GM21526 (cell line): ENCODE measurements around the gene XRCC3.
"Not testable (repeated sequence)": the region's sequence is repeated elsewhere in the genome, so short reads cannot be mapped to it uniquely, and the experiment has no call there.

Experiments used
- ATAC-seq: cut with Tn5 transposase; IDR thresholded peaks from one replicate; pipeline ENCODE4 v1.9.1; 2021; ENCODE audit warnings: moderate library complexity; ENCODE audit not compliant: unreplicated experiment, low FRiP score

XRCC3 gene

DNA sequence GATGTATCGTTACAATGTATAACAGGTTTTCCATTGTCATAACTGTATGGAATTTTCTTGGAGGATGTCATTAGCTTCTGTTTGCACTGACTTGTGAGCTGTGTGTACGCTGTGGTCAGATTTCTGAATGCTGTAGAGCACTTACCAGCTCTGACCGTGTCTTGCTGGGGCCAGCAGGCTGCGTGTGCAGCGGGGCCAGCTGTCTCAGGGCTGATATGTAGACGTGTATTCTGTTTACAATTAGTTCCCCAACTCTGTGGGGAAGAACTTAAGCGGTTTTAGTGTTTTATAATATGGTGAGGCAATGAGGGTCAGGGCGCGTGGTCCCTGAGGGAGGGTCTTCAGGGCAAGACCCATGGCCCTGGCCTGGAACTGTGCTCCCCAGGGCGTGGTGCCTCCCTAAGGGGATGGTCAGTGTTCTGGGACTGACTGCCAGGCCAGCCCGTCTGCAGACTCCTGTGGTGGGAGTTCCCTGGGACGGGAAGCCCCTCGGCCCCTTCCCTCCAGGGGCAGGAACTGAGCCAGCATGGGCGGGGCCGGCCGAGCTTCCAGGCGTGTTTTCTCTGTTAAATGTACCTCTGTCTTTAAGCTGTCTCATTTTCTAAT, 18.7 kb downstream of the XRCC3 start:
- ATAC-seq, result no peak

DNA sequence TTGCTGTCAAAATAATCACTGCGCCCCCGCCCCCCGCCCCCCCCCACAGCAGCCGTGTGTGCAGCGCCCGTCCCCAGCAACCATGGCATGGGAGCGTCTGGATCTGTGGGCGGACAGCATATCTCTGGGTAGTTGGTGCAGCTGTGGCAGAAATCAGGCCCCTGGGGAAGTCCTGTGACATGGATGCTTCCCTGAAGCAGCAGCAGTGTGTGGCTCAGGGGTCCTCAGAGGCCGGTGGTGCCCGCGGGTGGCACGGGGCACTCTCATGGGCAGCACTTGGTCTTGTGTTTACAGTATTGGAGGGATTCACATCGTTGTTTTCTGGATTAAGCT, 19.2 kb downstream of the XRCC3 start:
- no peak for ATAC-seq

DNA sequence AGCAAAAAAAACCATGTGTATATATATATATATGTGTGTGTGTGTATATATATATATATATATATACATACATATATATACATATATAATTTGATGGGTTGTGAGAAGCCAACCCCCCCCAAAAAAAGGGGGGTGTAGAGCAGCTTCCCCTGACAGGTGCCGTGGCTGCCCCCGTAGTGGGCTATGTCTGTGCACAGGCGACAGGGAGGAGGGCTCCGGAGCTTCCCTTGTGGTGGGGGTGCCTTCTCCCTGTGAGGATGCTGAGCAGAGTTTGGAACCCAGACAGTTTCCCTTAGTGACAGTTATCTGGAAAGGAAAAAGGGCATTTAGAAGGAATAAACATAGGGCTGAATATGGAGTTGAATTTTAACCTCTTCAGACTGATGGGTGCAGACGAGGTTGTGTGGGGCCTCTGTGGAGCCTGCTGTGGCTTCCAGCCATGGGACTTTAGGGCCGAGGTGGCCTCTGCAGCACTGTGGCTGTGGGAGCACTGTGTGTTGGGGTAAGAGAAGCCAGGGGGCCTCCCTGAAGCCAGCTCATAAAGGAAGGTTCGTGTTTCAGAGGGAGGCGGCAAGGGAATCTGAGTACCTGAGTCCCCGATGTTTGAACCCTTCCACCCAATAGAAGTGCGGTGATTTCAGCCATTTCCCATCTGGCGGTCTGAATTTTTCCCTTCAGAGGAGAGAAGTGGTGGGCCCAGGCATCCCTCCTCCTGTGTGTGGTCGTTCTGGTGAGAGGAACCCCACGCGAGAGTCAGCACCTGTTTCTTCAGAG, 19.8 kb downstream of the XRCC3 start:
- no peak for ATAC-seq

DNA sequence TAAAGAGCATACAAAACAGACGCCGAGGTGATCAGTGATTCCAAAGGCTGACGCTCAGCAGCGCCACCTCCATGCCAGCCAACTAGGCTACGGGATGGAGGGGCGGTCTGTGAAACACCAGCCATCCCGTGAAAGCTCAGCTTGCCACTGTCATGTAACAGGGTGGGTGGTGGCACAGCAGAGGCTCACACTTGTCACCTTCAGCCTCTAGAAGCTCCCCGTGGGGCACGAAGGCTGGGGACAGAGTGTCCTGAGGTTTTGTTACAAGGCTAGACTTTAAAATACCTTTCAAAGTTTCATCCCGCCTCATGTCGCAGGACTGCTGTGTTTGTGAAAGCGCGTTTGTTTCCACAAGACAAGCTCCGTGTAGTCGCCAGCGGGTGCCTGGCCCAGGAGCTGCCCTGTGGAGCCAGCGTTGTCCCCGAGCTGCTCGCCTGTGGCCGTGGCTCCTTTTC, 20.7 kb downstream of the XRCC3 start:
- ATAC-seq, result no peak

DNA sequence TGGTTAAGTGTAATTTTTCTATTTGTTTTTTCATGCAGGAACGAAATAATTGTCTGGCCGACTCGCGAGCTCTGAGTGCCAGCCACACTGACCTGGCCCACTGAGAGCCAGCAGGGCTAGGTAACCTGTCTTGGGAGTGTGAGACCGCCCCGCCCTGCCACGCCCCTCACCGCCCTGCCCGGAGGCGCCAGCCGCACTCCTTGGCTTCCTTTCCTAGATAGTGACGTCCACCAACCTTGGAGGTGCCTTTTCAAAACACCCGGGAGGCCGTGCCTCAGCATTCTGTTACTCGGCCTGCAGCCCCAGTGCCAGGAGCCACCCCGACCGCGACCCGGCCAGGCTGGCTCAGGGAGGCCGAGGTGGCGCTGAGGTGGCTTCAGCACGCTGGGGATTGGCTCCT, 21.7 kb downstream of the XRCC3 start:
- no peak for ATAC-seq

DNA sequence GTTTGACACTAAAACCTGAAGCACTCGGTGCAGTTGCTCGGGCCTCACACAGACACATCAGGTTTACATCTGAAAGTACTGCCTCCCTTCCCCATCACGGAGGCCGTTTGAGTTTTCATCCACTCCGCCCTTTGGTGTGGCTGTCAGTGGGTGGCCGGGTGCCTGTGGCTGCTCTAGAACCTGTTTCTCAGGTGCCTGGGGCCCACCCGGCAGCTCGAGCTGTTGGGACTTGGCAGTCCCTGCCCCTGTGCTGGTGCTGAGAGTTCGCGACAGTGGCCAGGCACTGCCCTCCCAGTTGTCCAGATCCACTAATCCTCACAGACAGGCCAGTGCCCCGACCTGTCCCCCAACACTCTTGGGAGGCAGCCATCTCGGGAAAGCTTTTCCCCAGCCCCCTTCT, 22.4 kb downstream of the XRCC3 start:
- no peak for ATAC-seq

DNA sequence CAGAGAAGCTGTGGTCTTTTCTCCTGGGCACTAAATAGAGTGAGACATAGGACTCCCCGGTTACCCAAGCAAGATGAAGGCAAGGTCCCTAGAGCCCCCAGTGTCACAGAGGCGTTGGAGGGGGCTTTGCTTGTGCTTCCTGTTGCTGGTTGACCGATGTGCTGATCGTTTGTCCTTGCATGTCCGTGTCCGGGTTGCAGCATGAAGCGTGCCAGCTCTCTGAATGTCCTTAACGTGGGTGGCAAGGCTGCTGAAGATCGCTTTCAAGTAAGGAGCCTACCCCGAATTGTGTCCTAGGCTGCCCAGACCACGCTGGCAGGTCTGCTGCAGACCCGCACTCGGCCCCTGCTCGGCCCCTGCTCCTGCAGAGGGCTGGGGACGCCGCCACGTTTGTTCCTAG, 23.1 kb downstream of the XRCC3 start:
- ATAC-seq, result no peak

DNA sequence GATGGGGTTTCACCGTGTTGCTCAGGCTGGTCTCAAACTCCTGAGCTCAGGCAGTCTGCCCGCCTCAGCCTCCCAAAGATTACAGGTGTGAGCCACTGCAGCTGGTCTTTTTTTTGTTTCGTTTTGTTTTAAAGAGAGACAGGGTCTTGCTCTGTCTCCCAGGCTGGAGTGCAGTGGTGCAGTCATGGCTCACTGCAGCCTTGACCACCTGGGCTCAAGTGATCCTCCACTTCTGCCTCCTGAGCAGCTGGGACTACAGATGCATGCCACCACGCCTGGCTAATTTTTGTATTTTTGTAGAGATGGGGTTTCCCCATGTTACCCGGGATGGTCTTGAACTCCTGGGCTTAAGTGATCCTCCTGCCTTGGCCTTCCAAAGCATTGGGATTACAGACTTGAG, 23.6 kb downstream of the XRCC3 start:
- ATAC-seq, result not testable (repeated sequence)

DNA sequence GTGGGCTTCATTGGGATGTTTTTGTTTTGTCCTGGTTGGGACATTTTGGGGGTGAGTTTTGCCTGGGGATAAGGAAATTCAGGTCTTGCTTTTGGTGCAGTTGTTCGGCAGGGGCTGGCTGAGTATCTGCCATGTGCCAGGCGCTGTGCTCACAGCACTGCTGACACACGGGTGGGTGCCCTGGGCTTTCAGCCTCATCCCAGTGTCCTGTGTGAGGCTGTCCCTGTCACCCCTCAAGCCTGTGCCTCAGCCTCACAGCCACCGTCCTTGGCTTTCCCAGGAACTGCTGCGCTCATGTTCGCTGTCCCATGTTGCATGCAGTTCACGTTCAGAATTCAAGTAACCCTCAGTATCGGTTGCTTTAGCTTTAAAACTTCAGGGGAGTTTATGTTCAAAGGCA, 24.9 kb downstream of the XRCC3 start:
- ATAC-seq, result no peak

DNA sequence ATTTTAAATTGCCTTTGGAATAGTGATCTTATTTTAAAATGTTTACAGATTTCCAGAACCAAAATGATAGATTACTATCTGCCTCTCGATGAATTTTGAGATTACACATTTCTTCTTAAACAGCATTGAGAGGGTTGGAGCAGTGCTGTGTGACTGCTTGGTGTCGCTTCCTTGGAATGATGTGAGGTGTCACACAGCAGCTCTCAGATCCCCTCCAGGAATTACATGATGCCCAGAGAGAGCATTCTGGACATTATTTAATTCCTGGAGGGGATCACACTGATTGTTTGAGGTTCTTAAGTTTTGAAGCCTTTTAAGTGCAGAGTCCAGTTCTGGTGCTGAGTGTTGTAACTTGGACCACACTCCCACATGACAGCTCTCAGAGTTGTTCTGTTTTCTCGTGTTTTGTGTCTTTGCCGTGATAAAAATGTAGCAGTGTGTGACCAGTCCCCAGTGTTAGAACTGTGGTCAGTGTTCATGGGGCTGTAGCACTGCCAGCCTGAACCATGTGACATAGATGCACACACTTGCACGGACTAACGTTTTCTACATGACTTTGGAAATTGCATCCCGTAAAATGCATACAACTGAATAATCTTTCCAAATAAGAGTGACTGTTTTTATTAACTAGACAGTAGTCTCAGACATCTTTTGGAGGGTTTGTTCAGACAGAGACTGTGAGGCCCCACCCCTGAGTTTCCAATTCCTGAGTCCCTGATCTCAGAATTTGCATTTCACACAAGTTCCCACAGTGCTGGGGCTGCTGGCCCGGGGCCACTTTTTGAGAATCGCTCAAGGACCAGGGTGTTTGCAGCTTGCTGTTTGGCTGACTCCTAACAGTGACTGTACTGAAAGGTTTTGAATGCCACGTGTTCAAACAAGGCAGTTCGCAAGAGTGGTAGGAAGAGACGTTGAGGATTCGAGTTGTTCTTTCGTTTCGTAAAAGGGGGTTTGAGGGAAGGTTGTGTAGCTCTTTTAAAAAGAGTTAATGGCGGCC, 26.0 kb downstream of the XRCC3 start:
- peak; percentile 40 for ATAC-seq

DNA sequence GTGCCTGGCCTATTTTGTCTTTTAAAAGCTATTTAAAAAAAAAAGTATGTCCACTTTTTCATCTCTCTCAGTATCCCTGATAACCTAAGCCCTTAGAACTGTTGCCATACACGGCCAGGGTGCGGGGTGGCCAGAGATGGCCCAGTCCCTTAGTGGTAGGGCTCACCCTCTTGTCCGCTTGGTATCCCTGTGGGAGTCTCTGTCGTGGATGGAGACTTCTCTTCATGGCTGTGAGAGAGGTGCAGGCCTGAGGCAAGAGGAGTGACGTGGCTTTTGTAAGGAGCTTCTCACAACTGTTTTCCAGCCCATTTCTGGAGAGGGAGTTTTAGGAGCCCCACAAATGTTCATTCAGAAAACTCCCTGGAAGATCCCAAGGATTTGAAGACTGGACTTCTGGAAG, 26.8 kb downstream of the XRCC3 start:
- ATAC-seq, result no peak

DNA sequence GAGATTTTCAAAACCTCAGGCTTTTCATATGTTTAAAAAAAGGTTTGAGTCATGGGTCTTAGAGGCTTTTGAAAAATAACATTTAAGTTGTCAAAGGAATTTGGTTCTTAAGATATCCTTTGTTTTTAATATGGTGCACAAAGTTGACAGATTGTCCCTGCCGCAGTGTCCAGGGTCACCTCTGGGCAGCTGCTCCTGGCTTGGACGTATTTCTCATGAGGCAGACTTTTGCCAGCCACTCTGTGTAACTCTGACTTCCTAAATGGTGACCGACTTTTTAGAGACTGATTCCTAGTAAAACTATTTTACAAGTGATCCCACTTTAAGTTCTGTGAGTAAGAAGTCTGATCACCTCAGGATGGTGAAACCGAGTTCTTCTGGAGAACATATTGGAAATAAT, 27.5 kb downstream of the XRCC3 start:
- ATAC-seq, result no peak

DNA sequence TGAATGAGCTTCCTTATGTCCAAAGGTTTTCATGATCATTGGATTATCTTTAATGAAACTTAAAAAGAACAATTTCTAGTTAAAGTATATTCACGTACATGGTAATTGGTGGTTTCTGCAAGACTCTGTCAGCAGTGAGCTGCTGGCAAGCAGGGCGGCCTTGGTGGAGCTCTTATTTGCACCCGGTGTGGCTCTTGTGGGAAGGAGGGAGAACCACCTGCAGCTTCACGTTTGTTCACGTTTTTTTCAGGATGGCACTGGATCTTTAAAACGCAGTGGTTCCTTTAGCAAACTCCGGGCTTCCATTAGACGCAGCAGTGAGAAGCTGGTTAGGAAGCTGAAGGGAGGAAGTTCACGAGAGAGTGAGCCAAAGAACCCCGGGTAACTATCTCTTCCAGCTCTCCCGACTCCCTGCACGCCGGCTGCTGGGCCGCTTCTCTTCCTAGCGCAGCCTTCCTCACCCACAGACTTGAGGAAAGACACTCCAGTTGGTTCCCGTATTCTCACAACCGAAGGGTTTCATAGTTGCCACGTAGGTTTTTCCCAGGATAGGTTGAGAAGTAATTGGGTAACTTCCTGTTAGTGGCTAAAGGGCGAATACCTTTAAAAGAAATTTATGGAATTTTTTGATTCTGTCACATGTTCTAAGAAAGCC, 28.3 kb downstream of the XRCC3 start:
- no peak for ATAC-seq

DNA sequence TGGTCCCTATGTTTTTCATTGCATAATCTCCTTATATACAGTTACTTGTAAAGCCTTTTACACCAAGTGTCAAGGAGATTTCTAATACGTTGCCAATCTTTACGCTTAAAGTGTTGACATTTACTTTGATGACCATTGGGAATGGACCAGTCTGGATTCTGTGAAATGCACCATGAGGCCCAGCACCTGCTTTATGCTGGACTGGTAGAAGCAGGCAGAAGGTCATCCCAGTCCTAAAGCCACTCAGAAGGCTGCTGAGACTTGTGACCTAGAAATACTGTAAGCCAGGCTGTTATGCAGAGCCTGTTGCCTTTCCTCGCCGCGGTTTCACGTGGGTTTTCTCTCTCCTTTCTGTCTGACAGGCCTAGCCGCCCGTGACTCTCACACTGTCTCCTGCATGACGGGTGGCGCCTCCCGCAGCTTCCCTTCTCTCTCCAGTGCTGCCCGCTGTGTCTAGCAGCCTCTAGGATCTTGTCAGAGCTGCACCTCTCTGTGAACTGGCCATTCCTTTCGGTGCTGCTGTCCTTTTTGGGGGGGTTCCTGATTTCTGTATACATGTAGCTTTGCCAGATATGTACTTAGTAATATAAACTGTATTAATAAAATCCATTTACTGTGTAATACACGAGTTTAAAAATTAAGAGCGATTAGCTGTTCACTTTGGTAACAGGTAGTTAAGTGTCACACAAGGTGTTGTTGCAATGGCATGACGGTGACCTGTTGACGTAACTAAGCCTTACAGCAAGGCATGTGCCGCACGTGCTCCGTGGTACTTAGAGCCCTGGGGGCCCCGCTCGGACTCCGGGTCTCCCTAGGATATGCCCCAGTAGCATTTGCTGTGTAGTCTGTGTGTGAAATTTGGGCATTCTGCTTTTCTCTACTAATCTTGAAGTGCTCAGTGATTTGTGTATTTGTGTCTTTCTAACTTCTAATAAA, 29.7 kb downstream of the XRCC3 start:
- ATAC-seq, result no peak

DNA sequence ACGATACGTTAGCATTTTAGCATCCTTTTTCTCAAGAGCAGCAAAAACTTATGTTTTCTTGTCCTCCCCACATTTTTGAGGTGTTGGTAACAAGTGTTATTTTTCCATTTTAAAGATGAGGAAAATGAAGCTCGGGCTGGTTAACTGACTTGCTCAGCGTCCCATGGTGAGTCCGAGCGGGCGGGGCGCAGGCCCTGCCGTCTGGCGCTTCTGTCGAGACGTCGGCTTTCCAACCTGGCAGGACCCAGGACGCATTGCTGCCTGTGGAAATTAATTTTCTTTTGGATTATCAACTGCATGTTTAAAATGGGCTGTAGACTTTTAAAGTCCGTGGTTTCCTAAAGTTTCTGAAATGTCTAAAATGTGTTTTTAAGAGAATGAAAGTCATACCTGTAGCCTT, 30.4 kb downstream of the XRCC3 start:
- no peak for ATAC-seq

DNA sequence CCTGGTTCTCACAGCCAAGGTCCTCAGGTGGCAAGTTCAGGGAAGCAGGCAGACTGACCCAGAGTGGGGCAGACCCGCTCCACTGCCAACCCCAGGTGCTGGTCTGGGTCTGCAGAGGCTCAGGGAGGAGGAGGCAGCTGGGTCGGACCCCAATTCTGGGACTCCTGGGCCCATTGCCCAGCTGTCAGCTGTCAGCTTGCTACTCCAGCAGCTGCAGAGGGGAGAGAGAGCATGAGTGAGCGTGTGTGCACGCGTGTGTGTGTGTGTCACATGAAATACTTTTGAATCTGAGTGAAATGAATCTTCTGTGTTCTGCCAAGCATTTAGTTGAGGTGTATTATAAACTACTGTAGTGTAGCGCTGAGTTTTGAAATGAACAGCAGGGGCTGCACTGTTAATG, 30.8 kb downstream of the XRCC3 start:
- no peak for ATAC-seq

DNA sequence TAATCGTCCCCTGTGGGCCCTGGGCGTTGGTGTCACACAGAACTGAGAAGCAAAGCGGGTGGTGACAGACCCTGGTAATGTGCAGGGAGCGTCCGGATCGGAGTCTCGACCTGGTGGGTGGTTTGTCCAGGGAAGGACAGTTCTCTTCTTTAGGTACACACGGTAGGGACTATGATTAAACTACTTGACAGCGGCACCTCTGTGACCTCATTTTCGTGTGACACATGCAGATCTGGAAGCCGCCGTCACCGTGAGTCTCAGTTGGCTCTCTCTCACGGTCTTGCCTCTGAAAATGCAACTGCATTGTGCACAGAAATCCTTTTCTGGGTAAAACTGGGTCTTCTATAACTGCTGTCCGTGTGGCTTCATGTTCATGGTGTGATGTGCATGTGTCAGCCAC, 32.1 kb downstream of the XRCC3 start:
- ATAC-seq, result no peak

DNA sequence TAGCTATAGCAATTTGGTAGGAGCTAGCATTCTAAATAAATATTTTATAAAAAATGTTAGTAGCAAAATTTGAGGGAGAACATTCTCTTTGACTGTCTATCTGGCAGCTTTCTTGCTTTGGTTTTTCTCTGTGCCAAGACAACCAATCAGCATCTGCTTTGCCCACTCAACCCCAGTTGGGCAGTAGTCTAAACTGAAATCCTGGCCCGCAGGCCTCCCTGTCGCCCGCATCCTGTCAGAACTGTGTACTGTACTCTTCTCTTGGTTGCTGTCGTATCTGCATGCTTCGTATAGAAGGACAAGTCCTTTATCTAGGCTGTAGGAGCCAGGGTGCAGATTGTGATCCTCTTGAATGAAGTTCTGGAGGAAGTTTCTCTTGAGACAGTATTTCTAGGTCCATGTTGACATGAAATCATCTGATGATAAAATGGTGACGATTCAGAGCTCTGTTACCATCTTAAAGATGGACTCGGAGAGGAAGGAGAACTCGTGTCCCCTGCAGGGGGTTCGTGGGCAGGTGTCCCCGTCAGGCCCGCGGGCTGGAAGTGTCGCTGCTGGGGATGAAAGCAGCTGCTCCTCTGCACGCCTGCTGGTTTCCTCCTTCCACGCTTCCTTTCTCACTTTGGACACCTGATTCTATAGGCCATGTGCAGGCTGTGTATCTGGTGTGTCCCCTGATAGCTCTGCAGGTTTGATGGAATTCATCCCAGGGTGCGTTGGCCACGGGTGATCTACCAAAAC, 34.6 kb downstream of the XRCC3 start:
- ATAC-seq, result no peak

DNA sequence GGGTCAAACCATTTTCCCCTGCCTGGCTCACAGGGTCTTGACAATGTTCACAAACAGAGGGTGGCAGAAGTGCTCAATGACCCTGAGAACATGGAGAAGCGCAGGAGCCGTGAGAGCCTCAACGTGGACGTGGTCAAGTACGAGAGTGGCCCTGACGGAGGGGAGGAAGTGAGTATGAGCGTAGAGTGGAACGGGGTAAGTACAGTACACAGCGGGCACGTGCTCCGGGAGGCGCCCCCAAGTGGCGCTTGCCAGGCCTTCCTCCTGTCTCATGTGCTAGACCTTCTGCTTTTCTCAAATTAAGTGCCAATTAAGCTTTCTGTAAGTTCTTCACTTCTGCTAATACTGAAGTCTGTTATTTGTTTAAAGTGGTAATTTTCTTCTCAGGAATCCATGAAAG, 35.9 kb downstream of the XRCC3 start:
- no peak for ATAC-seq
